SK-N-MC (cell line): ENCODE measurements around the gene UBB.

ENCODE experiments used
- EZH2 ChIP-seq: fragments of 200-600 bp; sonication (generic); IDR thresholded peaks from one replicate; pipeline ENCODE4 v1.6.1; 2017; ENCODE audit warnings: antibody characterized with exemption
- POLR2AphosphoS5 ChIP-seq: IDR thresholded peaks from 2 replicates; pipeline ENCODE4 v1.6.1; 2012; ENCODE audit warnings: mild to moderate bottlenecking, low read depth, low read length, borderline replicate concordance

- no peak for TF ChIP-seq POLR2AphosphoS5
- no peak for TF ChIP-seq EZH2
Measured at GRCh38 chr17:16432017-16432416, 51.1 kb downstream of the UBB start.
